Measurements from ENCODE around the gene DHX15. TPM values are rescaled to one million over a fixed set of nuclear protein-coding genes. Genes with fewer than 3 reads are reported as not detected.

The DHX15 gene
- total RNA-seq, 1 donor from 2014 or later: 160 TPM

Small RNA genes lying within 50 kb of the gene (small RNA-seq; reads per million reads assigned to genes)
- gene MIR573 (ENCODE audit: low replicate concordance) (not detected), gene RN7SL16P (ENCODE audit: low replicate concordance) (not detected)

Other genes starting within 250 kb of the DHX15 start
- under 0.01 TPM for gene SOD3, start 211.0 kb upstream of the DHX15 start, total RNA-seq